Vagina (tissue), 2 donors: ENCODE results near the gene OR6N1.

Experiments used
- POLR2AphosphoS5 ChIP-seq, 2 donors: sonication (generic); formaldehyde crosslinking; IDR thresholded peaks; one replicate each; pipeline ENCODE4 v1.9.0; 2017; ENCODE audit warnings: antibody characterized with exemption in 2 of 2, mild to moderate bottlenecking in 2 of 2, low read depth in 1 of 2; ENCODE audit not compliant: insufficient read depth in 1 of 2
- TF ChIP-seq, protein P1 (sequence below), 3 experiments: fragments of 450-650 bp in 2 of 3; fragments of 200-600 bp in 1 of 3; sonication (generic) in 1 of 3; IDR thresholded peaks; one replicate each; pipeline ENCODE4 v1.5.1; 2017 to 2019; ENCODE audit warnings: antibody characterized with exemption in 3 of 3, mild to moderate bottlenecking in 2 of 3, moderate library complexity in 2 of 3

- TF ChIP-seq, protein P1, sequence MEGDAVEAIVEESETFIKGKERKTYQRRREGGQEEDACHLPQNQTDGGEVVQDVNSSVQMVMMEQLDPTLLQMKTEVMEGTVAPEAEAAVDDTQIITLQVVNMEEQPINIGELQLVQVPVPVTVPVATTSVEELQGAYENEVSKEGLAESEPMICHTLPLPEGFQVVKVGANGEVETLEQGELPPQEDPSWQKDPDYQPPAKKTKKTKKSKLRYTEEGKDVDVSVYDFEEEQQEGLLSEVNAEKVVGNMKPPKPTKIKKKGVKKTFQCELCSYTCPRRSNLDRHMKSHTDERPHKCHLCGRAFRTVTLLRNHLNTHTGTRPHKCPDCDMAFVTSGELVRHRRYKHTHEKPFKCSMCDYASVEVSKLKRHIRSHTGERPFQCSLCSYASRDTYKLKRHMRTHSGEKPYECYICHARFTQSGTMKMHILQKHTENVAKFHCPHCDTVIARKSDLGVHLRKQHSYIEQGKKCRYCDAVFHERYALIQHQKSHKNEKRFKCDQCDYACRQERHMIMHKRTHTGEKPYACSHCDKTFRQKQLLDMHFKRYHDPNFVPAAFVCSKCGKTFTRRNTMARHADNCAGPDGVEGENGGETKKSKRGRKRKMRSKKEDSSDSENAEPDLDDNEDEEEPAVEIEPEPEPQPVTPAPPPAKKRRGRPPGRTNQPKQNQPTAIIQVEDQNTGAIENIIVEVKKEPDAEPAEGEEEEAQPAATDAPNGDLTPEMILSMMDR (IDR thresholded peaks at IDR 0.05) = no peak
- no peak for TF ChIP-seq POLR2AphosphoS5 (IDR thresholded peaks at IDR 0.05; ENCODE audit: insufficient read depth in 1 of 2, low read depth in 1 of 2)
Measured at GRCh38 chr1:158818975-158819431, 47.0 kb upstream of the OR6N1 start.
